Upper lobe of left lung (tissue), 4 donors: ENCODE measurements around the gene SKIC3.

Source experiments
- CTCF ChIP-seq, 6 experiments: fragments of 450-650 bp in 4 of 6; fragments of 200-600 bp in 2 of 6; sonication (generic) in 2 of 6; IDR thresholded peaks; one replicate each; pipeline ENCODE4 v1.5.1; 2016 to 2019; ENCODE audit warnings: antibody characterized with exemption in 6 of 6
- POLR2A ChIP-seq, 4 donors: fragments of 450-650 bp; IDR thresholded peaks; one replicate each; pipeline ENCODE4 v1.5.1; 2016 to 2017; ENCODE audit warnings: antibody characterized with exemption in 4 of 4, mild to moderate bottlenecking in 2 of 4

GRCh38 chr5:95508550-95508949, 46.2 kb downstream of the SKIC3 start:
- no peak for TF ChIP-seq CTCF (IDR thresholded peaks at IDR 0.05)
- TF ChIP-seq POLR2A (IDR thresholded peaks at IDR 0.05), result no peak
